ENCODE measurements around the gene CMSS1.

The CMSS1 gene

DNA sequence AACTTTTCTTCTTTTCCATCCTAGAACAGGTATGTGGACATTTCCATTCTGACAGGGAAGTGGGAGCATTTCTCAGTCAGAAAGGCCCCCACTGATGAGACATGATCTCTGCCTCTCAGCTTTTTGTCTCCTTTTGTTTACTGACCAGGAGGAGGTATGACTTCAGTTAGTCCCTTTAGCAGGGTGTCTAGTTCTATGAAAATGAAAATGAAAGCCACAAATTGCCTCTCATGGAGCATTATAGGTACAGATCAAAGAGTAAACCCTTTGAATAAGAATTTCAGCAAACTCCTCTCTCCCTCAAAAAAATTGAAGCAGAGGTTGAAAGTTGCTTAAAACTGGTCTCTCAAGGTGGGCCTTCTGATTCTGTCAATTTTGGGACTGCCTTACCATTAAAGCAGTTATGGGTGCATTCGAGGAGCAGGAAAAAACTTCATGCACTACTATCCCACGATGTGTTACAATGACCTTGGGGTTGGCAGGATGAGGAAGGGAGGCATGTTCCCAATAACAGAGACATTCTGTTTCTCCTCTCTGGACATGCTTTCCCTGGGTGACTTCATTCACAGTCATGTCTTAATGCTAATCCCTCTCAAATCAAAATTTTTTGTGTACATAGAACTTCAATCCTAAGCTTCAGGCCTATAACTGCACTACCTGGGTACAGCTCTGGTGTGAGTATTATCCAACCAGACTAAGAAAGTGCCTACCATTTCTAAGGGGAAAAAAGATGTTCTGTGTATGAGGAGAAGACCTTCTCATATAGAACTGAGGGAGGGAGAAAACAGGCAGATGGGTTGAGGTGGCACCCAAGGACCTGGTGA lies 392.5 kb downstream of the CMSS1 start:
- no peak for TF ChIP-seq CTCF (conservative IDR thresholded peaks at IDR 0.05)
- no peak overlapping the region for H3K27ac ChIP-seq

DNA sequence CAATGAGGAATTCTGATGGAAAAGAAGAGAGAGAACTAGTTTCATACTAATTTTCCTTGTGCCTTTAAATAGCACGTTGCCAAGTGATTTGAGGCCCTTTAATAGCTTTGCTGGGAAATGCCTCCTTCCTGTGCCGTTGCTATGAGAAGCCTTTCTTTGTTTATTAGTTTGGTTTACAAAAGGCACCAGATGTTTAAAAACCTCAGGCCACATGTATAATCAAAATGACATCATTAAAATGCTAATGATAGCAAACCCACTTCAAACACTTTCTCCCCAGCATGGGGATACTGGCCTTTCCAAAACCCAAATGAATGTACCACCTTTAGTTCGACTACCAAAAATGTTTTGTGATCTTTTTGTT lies 393.1 kb downstream of the CMSS1 start:
- no peak for TF ChIP-seq CTCF (conservative IDR thresholded peaks at IDR 0.05)
- no peak overlapping the region for H3K27ac ChIP-seq

GRCh38 chr3:100213891-100214573 lies 396.4 kb downstream of the CMSS1 start:
- H3K27ac ChIP-seq, result no peak overlapping the region
- TF ChIP-seq CTCF (conservative IDR thresholded peaks at IDR 0.05), result no peak

DNA sequence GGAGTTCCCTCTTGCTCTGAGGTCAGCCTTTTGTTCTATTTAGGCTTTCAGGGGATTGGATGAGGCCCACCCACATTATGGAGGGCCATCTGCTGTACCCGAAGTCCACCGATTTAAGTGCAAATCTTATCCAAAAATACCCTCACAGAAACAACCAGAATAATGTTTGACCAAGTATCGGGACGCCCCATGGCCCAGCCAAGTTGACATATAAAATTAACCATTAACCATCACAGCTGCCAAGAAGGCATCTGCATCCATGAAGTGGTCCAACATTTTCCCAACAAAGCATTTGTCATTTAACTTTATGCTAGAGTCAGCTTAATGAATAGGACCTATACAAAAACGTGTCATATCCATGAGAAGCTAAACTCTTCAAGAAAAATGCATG lies 396.9 kb downstream of the CMSS1 start:
- TF ChIP-seq CTCF (conservative IDR thresholded peaks at IDR 0.05), result no peak
- no peak overlapping the region for H3K27ac ChIP-seq

GRCh38 chr3:100216713-100217112 lies 399.1 kb downstream of the CMSS1 start:
- no peak overlapping the region for H3K27ac ChIP-seq
- TF ChIP-seq CTCF (conservative IDR thresholded peaks at IDR 0.05), result no peak

DNA sequence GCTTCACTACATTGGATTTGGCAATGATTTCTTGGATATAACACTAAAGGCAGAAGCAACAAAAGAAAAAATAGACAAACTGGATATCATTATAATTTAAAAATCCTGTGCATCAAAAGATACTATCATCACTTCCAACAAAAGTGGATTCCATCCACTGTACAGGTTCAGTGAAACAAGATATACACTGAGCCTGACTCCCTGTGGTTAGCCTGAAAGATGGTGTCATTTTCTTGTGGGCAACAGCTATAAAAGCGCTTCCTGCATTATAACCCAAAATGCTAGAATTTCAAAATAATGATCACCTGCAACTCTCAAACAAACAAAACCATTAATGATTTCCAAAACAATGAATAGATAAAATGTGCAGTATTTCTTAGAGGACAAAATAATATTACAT lies 403.5 kb downstream of the CMSS1 start:
- no peak for TF ChIP-seq CTCF (conservative IDR thresholded peaks at IDR 0.05)
- no peak overlapping the region for H3K27ac ChIP-seq

DNA sequence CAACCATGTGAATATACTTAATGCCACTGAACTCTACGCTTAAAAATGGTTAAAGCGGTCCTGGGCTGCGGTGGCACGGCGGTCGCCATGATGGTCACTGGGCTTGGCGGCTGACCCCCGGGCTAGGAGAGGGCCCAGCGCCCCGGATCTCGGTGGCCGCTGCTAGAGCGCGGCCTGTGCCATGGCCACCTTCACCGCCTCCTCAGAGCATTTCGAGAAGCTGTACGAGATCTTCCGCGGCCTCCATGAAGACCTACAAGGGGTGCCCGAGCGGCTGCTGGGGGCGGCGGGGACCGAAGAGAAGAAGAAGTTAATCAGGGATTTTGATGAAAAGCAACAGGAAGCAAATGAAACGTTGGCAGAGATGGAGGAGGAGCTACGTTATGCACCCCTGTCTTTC lies 407.5 kb downstream of the CMSS1 start:
- no peak for TF ChIP-seq CTCF (conservative IDR thresholded peaks at IDR 0.05)

More for the DNA sequence above, 407.5 kb downstream of the CMSS1 start:
- H3K27ac ChIP-seq, result no peak overlapping the region
